Stimulated activated CD8-positive, alpha-beta memory T cell treated with anti-CD3 and anti-CD28 coated beads, Interleukin-15, amount 100 ng/mL, for 48 hours (primary cell): ENCODE results near the gene TRPV6.

ENCODE experiments used
- DNase-seq, 2 donors: peaks; one replicate each; pipeline ENCODE4 v3.0.0-alpha.2; 2020; ENCODE audit warnings: low read depth in 2 of 2

Gene TRPV6

GRCh38 chr7:142883571-142884285, 1.8 kb downstream of the TRPV6 start:
- DNase-seq, result no peak

GRCh38 chr7:142883145-142883544, 2.4 kb downstream of the TRPV6 start:
- DNase-seq, result no peak

GRCh38 chr7:142882338-142882678, 3.2 kb downstream of the TRPV6 start:
- no peak for DNase-seq

GRCh38 chr7:142881586-142882337, 3.8 kb downstream of the TRPV6 start:
- no peak for DNase-seq

GRCh38 chr7:142880876-142881505, 4.6 kb downstream of the TRPV6 start:
- no peak for DNase-seq

GRCh38 chr7:142879060-142879459, 6.5 kb downstream of the TRPV6 start:
- no peak for DNase-seq

- DNase-seq, result no peak
Measured at GRCh38 chr7:142878315-142878714, 7.2 kb downstream of the TRPV6 start.

- DNase-seq, result no peak
Measured at GRCh38 chr7:142876991-142877910, 8.3 kb downstream of the TRPV6 start.

- no peak for DNase-seq
Measured at GRCh38 chr7:142876236-142876960, 9.1 kb downstream of the TRPV6 start.

- no peak for DNase-seq
Measured at GRCh38 chr7:142875456-142875855, 10.1 kb downstream of the TRPV6 start.

GRCh38 chr7:142874837-142875236, 10.7 kb downstream of the TRPV6 start:
- DNase-seq, result no peak

GRCh38 chr7:142874409-142874808, 11.1 kb downstream of the TRPV6 start:
- no peak for DNase-seq

- DNase-seq, result no peak
Measured at GRCh38 chr7:142873871-142874270, 11.7 kb downstream of the TRPV6 start.

GRCh38 chr7:142873281-142873784, 12.2 kb downstream of the TRPV6 start:
- DNase-seq, result peak in 1 of 2 donors; percentile 11

- DNase-seq, result no peak
Measured at GRCh38 chr7:142872106-142872675, 13.4 kb downstream of the TRPV6 start.

GRCh38 chr7:142871260-142872105, 14.1 kb downstream of the TRPV6 start:
- no peak for DNase-seq

GRCh38 chr7:142870566-142871259, 14.8 kb downstream of the TRPV6 start:
- DNase-seq, result no peak

GRCh38 chr7:142870147-142870559, 15.4 kb downstream of the TRPV6 start:
- no peak for DNase-seq

GRCh38 chr7:142869434-142869833, 16.1 kb downstream of the TRPV6 start:
- DNase-seq, result no peak
